GM12891 (cell line): ENCODE data around the gene FARSB.

Experiments
- POLR2A ChIP-seq: IDR thresholded peaks from 2 replicates; pipeline ENCODE4 v1.6.1; 2011; ENCODE audit warnings: low read depth, low read length, control low read depth
- POLR2AphosphoS5 ChIP-seq: IDR thresholded peaks from 2 replicates; pipeline ENCODE4 v1.6.1; 2011; ENCODE audit warnings: low read depth, low read length, control low read depth
- SPI1 ChIP-seq: IDR thresholded peaks from 2 replicates; pipeline ENCODE4 v1.6.1; 2011; ENCODE audit warnings: low read depth, low read length, control low read depth
- TAF1 ChIP-seq: IDR thresholded peaks from 2 replicates; pipeline ENCODE4 v1.6.1; 2011; ENCODE audit warnings: low read depth, low read length, control low read depth

DNA sequence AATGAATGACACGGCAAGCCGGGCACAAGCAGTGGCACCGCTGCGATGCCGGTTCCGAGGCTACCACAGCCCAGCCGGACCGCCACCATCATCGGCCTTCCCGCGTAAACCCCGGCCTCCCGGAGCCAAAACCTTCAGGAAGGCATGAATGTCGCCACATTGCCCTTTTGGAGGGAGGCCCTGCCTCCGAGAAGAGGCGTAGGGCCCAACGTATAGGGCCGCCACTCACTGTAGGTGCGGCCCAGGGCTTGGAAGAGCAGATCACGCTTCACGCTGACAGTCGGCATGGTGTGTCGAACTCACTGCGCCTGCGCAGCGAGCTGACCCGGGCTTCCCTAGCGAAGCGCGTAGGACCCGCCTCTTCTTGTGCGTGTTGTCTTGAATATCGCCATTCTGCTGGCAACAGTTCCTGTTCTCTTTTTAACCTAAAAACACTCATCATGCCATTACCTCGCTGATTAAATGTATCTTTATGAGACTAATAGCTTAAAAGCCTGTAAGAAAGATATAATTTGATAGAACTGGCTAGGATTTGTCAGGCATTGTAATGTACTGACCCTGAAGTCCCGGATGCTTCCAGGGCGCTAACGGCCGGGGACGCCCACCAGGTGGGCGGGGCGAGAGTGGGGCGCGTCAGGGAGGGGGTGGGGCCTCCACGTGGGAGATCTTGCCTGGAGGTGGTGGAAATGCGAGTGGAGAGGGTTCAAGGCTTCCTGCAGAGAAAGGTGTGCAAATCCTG, at the start of gene FARSB:
- peak; percentile 92 for TF ChIP-seq POLR2AphosphoS5
- peak; percentile 85 for TF ChIP-seq POLR2A
- peak; percentile 90 for TF ChIP-seq TAF1
- TF ChIP-seq SPI1 = peak; percentile 20; the same call in 1 of the 2 replicates
